ENCODE results near the gene ABHD16A.

The ABHD16A gene

GRCh38 chr6:31736021-31736767 lies 33.1 kb upstream of the ABHD16A start, which contains the start of gene CLIC1:
Gene CLIC1, minus strand, starts transcription at chr6:31736530. Its CDS starts 230 bp downstream, at chr6:31736300.
- H3K79me2 ChIP-seq (ENCODE audit: control insufficient read depth, low read length): peaks cover 54% of the 10 kb centered on the region
- peaks cover 8% of the 10 kb centered on the region; the same call in 1 of the 2 replicates for H4K20me1 ChIP-seq (ENCODE audit: control insufficient read depth, insufficient read depth, low read depth, low read length)
- H3K4me2 ChIP-seq (ENCODE audit: low read length): peak within 1 kb of the TSS; percentile 93
- TF ChIP-seq EZH2phosphoT487 (IDR thresholded peaks at IDR 0.05; ENCODE audit: borderline replicate concordance, low read length) (no peak), CTCF (IDR thresholded peaks at IDR 0.05; ENCODE audit: low read depth, low read length, poor library complexity, severe bottlenecking) (no peak)
- H3K27me3 ChIP-seq (ENCODE audit: control insufficient read depth, low read length): no peaks in the 10 kb centered on the region
- no peaks in the 10 kb centered on the region for H3K9me3 ChIP-seq (ENCODE audit: control insufficient read depth, insufficient read depth, low read length)
- peak within 1 kb of the TSS; percentile 84 for H3K4me3 ChIP-seq (ENCODE audit: low read length)
- H3K4me1 ChIP-seq (ENCODE audit: control insufficient read depth, low read length): peaks cover 55% of the 10 kb centered on the region
- peak within 1 kb of the TSS; percentile 96 for H3K27ac ChIP-seq (ENCODE audit: low read depth, low read length)
- H3F3A ChIP-seq (ENCODE audit: control insufficient read depth, insufficient read depth): peaks cover 44% of the 10 kb centered on the region
- no peaks in the 10 kb centered on the region for H3K9me2 ChIP-seq (replicated peaks; ENCODE audit: control insufficient read depth, low read length)
- H3K36me3 ChIP-seq (ENCODE audit: control insufficient read depth, low read length): peaks cover 57% of the 10 kb centered on the region

GRCh38 chr6:31734821-31735406 lies 31.8 kb upstream of the ABHD16A start:
- peaks cover 53% of the 10 kb centered on the region for H3F3A ChIP-seq (ENCODE audit: control insufficient read depth, insufficient read depth)
- no peaks in the 10 kb centered on the region for H3K27me3 ChIP-seq (ENCODE audit: control insufficient read depth, low read length)
- peak overlapping the region; percentile 84 for H3K4me3 ChIP-seq (ENCODE audit: low read length)
- peak overlapping the region; percentile 96 for H3K27ac ChIP-seq (ENCODE audit: low read depth, low read length)
- peaks cover 8% of the 10 kb centered on the region; the same call in 1 of the 2 replicates for H4K20me1 ChIP-seq (ENCODE audit: control insufficient read depth, insufficient read depth, low read depth, low read length)
- H3K9me3 ChIP-seq (ENCODE audit: control insufficient read depth, insufficient read depth, low read length): no peaks in the 10 kb centered on the region
- H3K79me2 ChIP-seq (ENCODE audit: control insufficient read depth, low read length): peaks cover 41% of the 10 kb centered on the region
- peaks cover 54% of the 10 kb centered on the region for H3K4me1 ChIP-seq (ENCODE audit: control insufficient read depth, low read length)
- peak overlapping the region; percentile 93 for H3K4me2 ChIP-seq (ENCODE audit: low read length)
- TF ChIP-seq CTCF (IDR thresholded peaks at IDR 0.05; ENCODE audit: low read depth, low read length, poor library complexity, severe bottlenecking): no peak
- H3K9me2 ChIP-seq (replicated peaks; ENCODE audit: control insufficient read depth, low read length): no peaks in the 10 kb centered on the region
- H3K36me3 ChIP-seq (ENCODE audit: control insufficient read depth, low read length): peaks cover 57% of the 10 kb centered on the region

- H3F3A ChIP-seq (ENCODE audit: control insufficient read depth, insufficient read depth): peaks cover 52% of the 10 kb centered on the region
- peaks cover 57% of the 10 kb centered on the region for H3K36me3 ChIP-seq (ENCODE audit: control insufficient read depth, low read length)
- no peaks in the 10 kb centered on the region for H3K9me2 ChIP-seq (replicated peaks; ENCODE audit: control insufficient read depth, low read length)
- peaks cover 40% of the 10 kb centered on the region for H3K79me2 ChIP-seq (ENCODE audit: control insufficient read depth, low read length)
- peak overlapping the region; percentile 96 for H3K27ac ChIP-seq (ENCODE audit: low read depth, low read length)
- peaks cover 57% of the 10 kb centered on the region for H3K4me1 ChIP-seq (ENCODE audit: control insufficient read depth, low read length)
- peak overlapping the region; percentile 93 for H3K4me2 ChIP-seq (ENCODE audit: low read length)
- H4K20me1 ChIP-seq (ENCODE audit: control insufficient read depth, insufficient read depth, low read depth, low read length): peaks cover 10% of the 10 kb centered on the region; the same call in 1 of the 2 replicates
- H3K27me3 ChIP-seq (ENCODE audit: control insufficient read depth, low read length): no peaks in the 10 kb centered on the region
- H3K9me3 ChIP-seq (ENCODE audit: control insufficient read depth, insufficient read depth, low read length): no peaks in the 10 kb centered on the region
- H3K4me3 ChIP-seq (ENCODE audit: low read length): peak overlapping the region; percentile 84
- no peak for TF ChIP-seq CTCF (IDR thresholded peaks at IDR 0.05; ENCODE audit: low read depth, low read length, poor library complexity, severe bottlenecking)
- no peak for TF ChIP-seq EZH2phosphoT487 (IDR thresholded peaks at IDR 0.05; ENCODE audit: borderline replicate concordance, low read length)
Observed at GRCh38 chr6:31734247-31734820, 31.2 kb upstream of the ABHD16A start.
